Tibial nerve (tissue), 4 donors: ENCODE measurements around the gene BMAL1.

Source experiments
- CTCF ChIP-seq, 5 experiments: fragments of 200-600 bp in 3 of 5; fragments of 450-650 bp in 2 of 5; sonication (generic) in 3 of 5; IDR thresholded peaks; one replicate each; pipeline ENCODE4 v1.5.1; 2016 to 2019; ENCODE audit warnings: antibody characterized with exemption in 5 of 5, mild to moderate bottlenecking in 3 of 5, moderate library complexity in 2 of 5
- EP300 ChIP-seq, 2 donors: sonication (generic); formaldehyde crosslinking; IDR thresholded peaks; one replicate each; pipeline ENCODE4 v1.6.1; 2017; ENCODE audit warnings: antibody characterized with exemption in 2 of 2, mild to moderate bottlenecking in 1 of 2
- POLR2A ChIP-seq, 2 donors: fragments of 450-650 bp; IDR thresholded peaks; one replicate each; pipeline ENCODE4 v1.6.1; 2017; ENCODE audit warnings: antibody characterized with exemption in 2 of 2, mild to moderate bottlenecking in 2 of 2, moderate library complexity in 2 of 2

GRCh38 chr11:13364388-13364787, 86.8 kb downstream of the BMAL1 start:
- TF ChIP-seq CTCF (IDR thresholded peaks at IDR 0.05) (no peak), POLR2A (IDR thresholded peaks at IDR 0.05) (no peak), EP300 (IDR thresholded peaks at IDR 0.05) (no peak)
